WTC11 (cell line): ENCODE results near the gene IL2RA. TPM values are rescaled to one million over a fixed set of nuclear protein-coding genes. Genes with fewer than 3 reads are reported as not detected.
"Not testable (repeated sequence)": the region's sequence is repeated elsewhere in the genome, so short reads cannot be mapped to it uniquely, and the experiment has no call there.

ENCODE experiments used
- ATAC-seq: fragments of 200-7000 bp; cut with Tn5 transposase; 2 replicates; pipeline ENCODE4 v1.10.0; 2021; ENCODE audit warnings: mild to moderate bottlenecking, moderate library complexity
- CTCF ChIA-PET: fragments of 300-600 bp; sonication (Branson Sonifier 250); formaldehyde crosslinking; loops from one replicate; lab custom pipeline; 2021; ENCODE audit warnings: antibody characterized with exemption; lab: Charles Lee
- POLR2A ChIA-PET: fragments of 350-600 bp; sonication (Branson Sonifier 250); formaldehyde crosslinking; loops from one replicate; lab custom pipeline; 2021; ENCODE audit warnings: antibody characterized with exemption; lab: Charles Lee
- DNase-seq: peaks from one replicate; pipeline ENCODE4 v3.0.0; 2021; ENCODE audit warnings: low spot score
- H3K27ac Mint-ChIP-seq: 2 replicates; pipeline ENCODE4 v1.8.0; 2021; ENCODE audit warnings: mixed read lengths
- H3K27me3 Mint-ChIP-seq: 2 replicates; pipeline ENCODE4 v1.8.0; 2021; ENCODE audit warnings: low read depth, mild to moderate bottlenecking, moderate library complexity, mixed read lengths
- H3K36me3 Mint-ChIP-seq: 2 replicates; pipeline ENCODE4 v1.8.0; 2021; ENCODE audit warnings: mixed read lengths
- H3K4me1 Mint-ChIP-seq: 2 replicates; pipeline ENCODE4 v1.8.0; 2022; ENCODE audit warnings: mixed read lengths
- H3K4me3 Mint-ChIP-seq: 2 replicates; pipeline ENCODE4 v1.8.0; 2021; ENCODE audit warnings: mild to moderate bottlenecking, moderate library complexity, mixed read lengths
- H3K9me3 Mint-ChIP-seq: 2 replicates; pipeline ENCODE4 v1.8.0; 2021; ENCODE audit warnings: mixed read lengths
- ELF4 ChIP-seq: sonication (generic); formaldehyde crosslinking; IDR thresholded peaks from 2 replicates; pipeline ENCODE4 v1.8.1; 2022; ENCODE audit warnings: low read depth, mild to moderate bottlenecking, moderate library complexity, missing genetic modification reagents
- GABPB1 ChIP-seq: sonication (generic); formaldehyde crosslinking; IDR thresholded peaks from 2 replicates; pipeline ENCODE4 v1.8.1; 2023; ENCODE audit warnings: mild to moderate bottlenecking, missing genetic modification reagents
- JAZF1 ChIP-seq: fragments of 250-450 bp; sonication (Bioruptor Pico); IDR thresholded peaks from 2 replicates; pipeline ENCODE4 v1.9.0; 2021; ENCODE audit warnings: moderate library complexity, mild to moderate bottlenecking, inconsistent platforms
- JUN ChIP-seq: sonication (generic); formaldehyde crosslinking; IDR thresholded peaks from 2 replicates; pipeline ENCODE4 v1.8.0; 2023; ENCODE audit warnings: mild to moderate bottlenecking, missing genetic modification reagents
- NR1H2 ChIP-seq: sonication (generic); formaldehyde crosslinking; IDR thresholded peaks from 2 replicates; pipeline ENCODE4 v1.9.0; 2021; ENCODE audit warnings: mild to moderate bottlenecking, moderate library complexity, missing genetic modification reagents
- NR3C1 ChIP-seq: sonication (generic); formaldehyde crosslinking; conservative IDR thresholded peaks from 2 replicates; pipeline ENCODE4 v1.8.1; 2023; ENCODE audit warnings: low read depth, mild to moderate bottlenecking, missing genetic modification reagents
- SMAD3 ChIP-seq: sonication (generic); formaldehyde crosslinking; IDR thresholded peaks from 2 replicates; pipeline ENCODE4 v1.8.0; 2022; ENCODE audit warnings: missing genetic modification reagents, mild to moderate bottlenecking, borderline replicate concordance
- SOX15 ChIP-seq: fragments of 250-450 bp; sonication (Bioruptor Pico); IDR thresholded peaks from 2 replicates; pipeline ENCODE4 v1.9.0; 2021; ENCODE audit warnings: mild to moderate bottlenecking
- SP1 ChIP-seq: sonication (generic); formaldehyde crosslinking; conservative IDR thresholded peaks from 2 replicates; pipeline ENCODE4 v1.8.1; 2022; ENCODE audit warnings: missing genetic modification reagents
- TP53 ChIP-seq: sonication (generic); formaldehyde crosslinking; IDR thresholded peaks from 2 replicates; pipeline ENCODE4 v1.8.1; 2023; ENCODE audit warnings: mild to moderate bottlenecking, missing genetic modification reagents
- ZBTB21 ChIP-seq: sonication (generic); formaldehyde crosslinking; IDR thresholded peaks from 2 replicates; pipeline ENCODE4 v1.8.1; 2023; ENCODE audit warnings: mild to moderate bottlenecking, missing genetic modification reagents, borderline replicate concordance
- ZNF121 ChIP-seq: sonication (generic); formaldehyde crosslinking; IDR thresholded peaks from 2 replicates; pipeline ENCODE4 v1.8.0; 2023; ENCODE audit warnings: missing genetic modification reagents
- total RNA-seq: library from RNA; stranded (reverse); gene quantifications from 3 replicates; pipeline ENCODE4 v1.2.3, GENCODE V29; 2021
- TF ChIP-seq, protein P1 (sequence below): sonication (generic); formaldehyde crosslinking; IDR thresholded peaks from 2 replicates; pipeline ENCODE4 v1.8.1; 2023; ENCODE audit warnings: mild to moderate bottlenecking, missing genetic modification reagents, moderate library complexity
- TF ChIP-seq, protein P2 (sequence below): sonication (generic); formaldehyde crosslinking; IDR thresholded peaks from 2 replicates; pipeline ENCODE4 v1.8.1; 2022; ENCODE audit warnings: mild to moderate bottlenecking, moderate library complexity, missing genetic modification reagents
- TF ChIP-seq, protein P3 (sequence below): sonication (generic); formaldehyde crosslinking; IDR thresholded peaks from 2 replicates; pipeline ENCODE4 v1.8.0; 2023; ENCODE audit warnings: missing genetic modification reagents, mild to moderate bottlenecking, borderline replicate concordance
- TF ChIP-seq, protein P4 (sequence below): fragments of 250-450 bp; sonication (Bioruptor Pico); conservative IDR thresholded peaks from 2 replicates; pipeline ENCODE4 v1.9.0; 2021; ENCODE audit warnings: mild to moderate bottlenecking
- TF ChIP-seq, protein P5 (sequence below): fragments of 250-450 bp; sonication (Bioruptor Pico); IDR thresholded peaks from 2 replicates; pipeline ENCODE4 v1.8.0; 2021; ENCODE audit warnings: mild to moderate bottlenecking
- TF ChIP-seq, protein P6 (sequence below): sonication (generic); formaldehyde crosslinking; conservative IDR thresholded peaks from 2 replicates; pipeline ENCODE4 v1.8.1; 2023; ENCODE audit warnings: mild to moderate bottlenecking, low read depth, missing genetic modification reagents, moderate library complexity
- TF ChIP-seq, protein P7 (sequence below): sonication (generic); formaldehyde crosslinking; IDR thresholded peaks from 2 replicates; pipeline ENCODE4 v1.8.1; 2022; ENCODE audit warnings: low read depth, mild to moderate bottlenecking, moderate library complexity, missing genetic modification reagents, borderline replicate concordance

The IL2RA gene
- total RNA-seq, 1 experiment from 2014 or later = 0.31 TPM

DNA sequence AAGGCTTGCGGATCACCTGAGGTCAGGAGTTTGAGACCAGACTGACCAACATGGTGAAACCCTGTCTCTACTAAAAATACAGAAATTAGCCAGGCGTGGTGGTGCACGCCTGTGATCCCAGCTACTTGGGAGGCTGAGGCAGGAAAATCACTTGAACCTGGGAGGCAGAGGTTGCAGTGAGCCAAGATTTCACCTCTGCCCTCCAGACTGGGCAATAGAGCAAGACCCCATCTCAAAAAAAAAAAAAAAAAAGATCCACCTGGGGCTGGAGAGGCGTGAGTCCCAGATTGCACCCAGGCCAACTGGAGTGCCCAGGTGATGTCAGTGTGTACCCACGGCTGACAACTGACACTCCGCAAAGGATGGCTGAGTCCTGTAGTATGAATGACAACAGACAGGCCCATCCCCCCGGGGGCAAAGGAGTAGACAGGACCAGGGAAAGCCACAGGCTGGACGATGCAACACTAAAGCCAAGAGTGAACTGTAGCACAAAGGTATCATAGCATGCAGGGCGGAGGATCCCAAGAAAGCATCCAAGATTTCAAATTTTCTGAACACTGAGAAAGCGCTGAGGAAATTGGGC, 99.7 kb downstream of the IL2RA start:
- H3K27ac Mint-ChIP-seq, ATAC-seq, DNase-seq, CTCF ChIA-PET, H3K4me1 Mint-ChIP-seq, H3K4me3 Mint-ChIP-seq, H3K27me3 Mint-ChIP-seq, POLR2A ChIA-PET, H3K9me3 Mint-ChIP-seq, H3K36me3 Mint-ChIP-seq: not testable (repeated sequence)
- 0 out of 2 replicates have a peak, but pooled peaks have one; percentile 64 for TF ChIP-seq ZNF121 (CRISPR knock-in tag)

DNA sequence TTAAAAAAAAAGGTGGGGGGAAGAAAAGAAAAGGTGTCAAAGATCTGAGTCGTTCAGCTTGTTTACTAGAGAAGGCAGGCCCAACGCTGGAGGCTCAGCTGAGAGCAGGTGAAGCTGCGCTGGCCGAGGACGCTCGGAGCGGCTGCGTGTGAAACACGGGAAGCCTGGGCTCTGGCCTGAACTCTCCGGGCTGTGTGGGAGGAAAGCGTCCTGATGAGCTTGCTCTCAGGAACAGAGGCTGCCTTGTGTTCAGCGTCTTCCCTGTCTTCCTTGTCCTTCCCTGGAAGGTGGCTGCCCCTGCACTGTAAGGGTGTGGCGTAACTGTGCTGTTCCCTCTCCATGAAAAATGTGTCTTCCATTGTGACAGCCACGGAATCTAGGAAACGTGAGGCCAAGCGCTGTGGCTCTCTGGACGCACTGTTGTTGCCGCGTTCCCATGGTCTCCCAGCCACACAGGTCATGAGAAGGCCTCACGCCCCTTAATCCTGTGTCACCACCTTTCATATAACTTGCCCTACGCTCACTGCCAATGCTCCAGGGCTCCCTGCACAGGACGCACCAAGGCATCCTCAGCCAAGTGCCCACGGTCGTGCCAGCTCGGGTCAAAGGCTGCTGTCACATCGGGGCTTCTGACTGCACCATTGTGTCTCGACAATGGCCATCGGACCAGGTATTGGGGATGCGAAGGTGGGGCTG, 100.6 kb downstream of the IL2RA start:
- no peak for ATAC-seq
- no peak for DNase-seq
- Mint-ChIP-seq H3K4me3 (no peak overlapping the region), H3K9me3 (no peaks in the 10 kb centered on the region), H3K27me3 (no peaks in the 10 kb centered on the region), H3K27ac (no peak overlapping the region; the same call in 1 of the 2 replicates), H3K4me1 (peaks cover 9% of the 10 kb centered on the region), H3K36me3 (no peaks in the 10 kb centered on the region)
- ChIA-PET CTCF (interaction anchor here (0.9 kb wide), 1 partner anchor 122 kb away, joined by 3 read pairs; no protein-coding TSS in a partner anchor), POLR2A (no interaction called here)
- TF ChIP-seq SOX15 = no peak
- no peak for TF ChIP-seq ZNF121 (CRISPR knock-in tag)
- no peak for TF ChIP-seq SMAD3
- TF ChIP-seq NR1H2 (CRISPR knock-in tag) = no peak
- TF ChIP-seq, protein P1, sequence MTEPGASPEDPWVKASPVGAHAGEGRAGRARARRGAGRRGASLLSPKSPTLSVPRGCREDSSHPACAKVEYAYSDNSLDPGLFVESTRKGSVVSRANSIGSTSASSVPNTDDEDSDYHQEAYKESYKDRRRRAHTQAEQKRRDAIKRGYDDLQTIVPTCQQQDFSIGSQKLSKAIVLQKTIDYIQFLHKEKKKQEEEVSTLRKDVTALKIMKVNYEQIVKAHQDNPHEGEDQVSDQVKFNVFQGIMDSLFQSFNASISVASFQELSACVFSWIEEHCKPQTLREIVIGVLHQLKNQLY (CRISPR knock-in tag) = no peak
- no peak for TF ChIP-seq SP1 (CRISPR knock-in tag)
- TF ChIP-seq, protein P2, sequence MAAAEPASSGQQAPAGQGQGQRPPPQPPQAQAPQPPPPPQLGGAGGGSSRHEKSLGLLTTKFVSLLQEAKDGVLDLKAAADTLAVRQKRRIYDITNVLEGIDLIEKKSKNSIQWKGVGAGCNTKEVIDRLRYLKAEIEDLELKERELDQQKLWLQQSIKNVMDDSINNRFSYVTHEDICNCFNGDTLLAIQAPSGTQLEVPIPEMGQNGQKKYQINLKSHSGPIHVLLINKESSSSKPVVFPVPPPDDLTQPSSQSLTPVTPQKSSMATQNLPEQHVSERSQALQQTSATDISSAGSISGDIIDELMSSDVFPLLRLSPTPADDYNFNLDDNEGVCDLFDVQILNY = no peak
- TF ChIP-seq, protein P3, sequence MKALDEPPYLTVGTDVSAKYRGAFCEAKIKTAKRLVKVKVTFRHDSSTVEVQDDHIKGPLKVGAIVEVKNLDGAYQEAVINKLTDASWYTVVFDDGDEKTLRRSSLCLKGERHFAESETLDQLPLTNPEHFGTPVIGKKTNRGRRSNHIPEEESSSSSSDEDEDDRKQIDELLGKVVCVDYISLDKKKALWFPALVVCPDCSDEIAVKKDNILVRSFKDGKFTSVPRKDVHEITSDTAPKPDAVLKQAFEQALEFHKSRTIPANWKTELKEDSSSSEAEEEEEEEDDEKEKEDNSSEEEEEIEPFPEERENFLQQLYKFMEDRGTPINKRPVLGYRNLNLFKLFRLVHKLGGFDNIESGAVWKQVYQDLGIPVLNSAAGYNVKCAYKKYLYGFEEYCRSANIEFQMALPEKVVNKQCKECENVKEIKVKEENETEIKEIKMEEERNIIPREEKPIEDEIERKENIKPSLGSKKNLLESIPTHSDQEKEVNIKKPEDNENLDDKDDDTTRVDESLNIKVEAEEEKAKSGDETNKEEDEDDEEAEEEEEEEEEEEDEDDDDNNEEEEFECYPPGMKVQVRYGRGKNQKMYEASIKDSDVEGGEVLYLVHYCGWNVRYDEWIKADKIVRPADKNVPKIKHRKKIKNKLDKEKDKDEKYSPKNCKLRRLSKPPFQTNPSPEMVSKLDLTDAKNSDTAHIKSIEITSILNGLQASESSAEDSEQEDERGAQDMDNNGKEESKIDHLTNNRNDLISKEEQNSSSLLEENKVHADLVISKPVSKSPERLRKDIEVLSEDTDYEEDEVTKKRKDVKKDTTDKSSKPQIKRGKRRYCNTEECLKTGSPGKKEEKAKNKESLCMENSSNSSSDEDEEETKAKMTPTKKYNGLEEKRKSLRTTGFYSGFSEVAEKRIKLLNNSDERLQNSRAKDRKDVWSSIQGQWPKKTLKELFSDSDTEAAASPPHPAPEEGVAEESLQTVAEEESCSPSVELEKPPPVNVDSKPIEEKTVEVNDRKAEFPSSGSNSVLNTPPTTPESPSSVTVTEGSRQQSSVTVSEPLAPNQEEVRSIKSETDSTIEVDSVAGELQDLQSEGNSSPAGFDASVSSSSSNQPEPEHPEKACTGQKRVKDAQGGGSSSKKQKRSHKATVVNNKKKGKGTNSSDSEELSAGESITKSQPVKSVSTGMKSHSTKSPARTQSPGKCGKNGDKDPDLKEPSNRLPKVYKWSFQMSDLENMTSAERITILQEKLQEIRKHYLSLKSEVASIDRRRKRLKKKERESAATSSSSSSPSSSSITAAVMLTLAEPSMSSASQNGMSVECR (CRISPR knock-in tag) = no peak
- TF ChIP-seq, protein P4, sequence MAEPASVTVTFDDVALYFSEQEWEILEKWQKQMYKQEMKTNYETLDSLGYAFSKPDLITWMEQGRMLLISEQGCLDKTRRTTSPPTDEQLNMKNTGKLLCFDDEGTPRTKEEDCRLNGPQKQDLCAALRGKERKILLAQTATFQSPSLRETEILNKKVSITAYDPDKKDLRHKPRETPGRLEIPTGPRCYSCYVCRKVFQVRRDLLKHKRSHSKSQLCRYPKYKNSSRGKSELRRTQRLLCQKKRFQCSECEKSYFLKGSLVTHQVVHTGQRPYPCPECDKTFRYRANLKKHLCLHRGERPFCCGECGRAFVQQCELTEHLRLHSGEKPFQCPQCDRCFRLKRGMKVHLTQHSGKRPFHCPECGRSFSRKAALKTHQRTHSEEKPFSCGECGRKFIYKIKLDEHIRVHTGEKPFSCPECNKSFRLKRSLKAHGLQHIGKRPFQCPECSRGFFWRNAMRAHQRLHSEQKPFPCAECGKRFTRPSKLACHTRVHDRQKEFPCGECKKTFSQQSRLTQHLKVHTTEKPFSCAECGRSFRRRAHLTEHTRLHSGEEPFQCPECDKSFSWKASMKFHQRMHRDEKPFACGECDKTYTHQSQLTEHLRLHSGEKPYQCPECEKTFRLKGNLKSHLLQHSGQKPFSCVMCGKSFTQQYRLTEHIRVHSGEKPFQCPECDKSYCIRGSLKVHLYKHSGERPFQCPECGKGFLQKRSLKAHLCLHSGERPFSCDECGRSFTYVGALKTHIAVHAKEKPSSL = no peak
- no peak for TF ChIP-seq ZBTB21 (CRISPR knock-in tag)
- no peak for TF ChIP-seq GABPB1
- TF ChIP-seq, protein P5, sequence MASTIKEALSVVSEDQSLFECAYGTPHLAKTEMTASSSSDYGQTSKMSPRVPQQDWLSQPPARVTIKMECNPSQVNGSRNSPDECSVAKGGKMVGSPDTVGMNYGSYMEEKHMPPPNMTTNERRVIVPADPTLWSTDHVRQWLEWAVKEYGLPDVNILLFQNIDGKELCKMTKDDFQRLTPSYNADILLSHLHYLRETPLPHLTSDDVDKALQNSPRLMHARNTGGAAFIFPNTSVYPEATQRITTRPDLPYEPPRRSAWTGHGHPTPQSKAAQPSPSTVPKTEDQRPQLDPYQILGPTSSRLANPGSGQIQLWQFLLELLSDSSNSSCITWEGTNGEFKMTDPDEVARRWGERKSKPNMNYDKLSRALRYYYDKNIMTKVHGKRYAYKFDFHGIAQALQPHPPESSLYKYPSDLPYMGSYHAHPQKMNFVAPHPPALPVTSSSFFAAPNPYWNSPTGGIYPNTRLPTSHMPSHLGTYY (CRISPR knock-in tag) = no peak
- no peak for TF ChIP-seq JUN
- no peak for TF ChIP-seq NR3C1 (CRISPR knock-in tag)
- TF ChIP-seq JAZF1 = no peak
- no peak for TF ChIP-seq ELF4 (CRISPR knock-in tag)
- TF ChIP-seq TP53 = no peak
- TF ChIP-seq, protein P6, sequence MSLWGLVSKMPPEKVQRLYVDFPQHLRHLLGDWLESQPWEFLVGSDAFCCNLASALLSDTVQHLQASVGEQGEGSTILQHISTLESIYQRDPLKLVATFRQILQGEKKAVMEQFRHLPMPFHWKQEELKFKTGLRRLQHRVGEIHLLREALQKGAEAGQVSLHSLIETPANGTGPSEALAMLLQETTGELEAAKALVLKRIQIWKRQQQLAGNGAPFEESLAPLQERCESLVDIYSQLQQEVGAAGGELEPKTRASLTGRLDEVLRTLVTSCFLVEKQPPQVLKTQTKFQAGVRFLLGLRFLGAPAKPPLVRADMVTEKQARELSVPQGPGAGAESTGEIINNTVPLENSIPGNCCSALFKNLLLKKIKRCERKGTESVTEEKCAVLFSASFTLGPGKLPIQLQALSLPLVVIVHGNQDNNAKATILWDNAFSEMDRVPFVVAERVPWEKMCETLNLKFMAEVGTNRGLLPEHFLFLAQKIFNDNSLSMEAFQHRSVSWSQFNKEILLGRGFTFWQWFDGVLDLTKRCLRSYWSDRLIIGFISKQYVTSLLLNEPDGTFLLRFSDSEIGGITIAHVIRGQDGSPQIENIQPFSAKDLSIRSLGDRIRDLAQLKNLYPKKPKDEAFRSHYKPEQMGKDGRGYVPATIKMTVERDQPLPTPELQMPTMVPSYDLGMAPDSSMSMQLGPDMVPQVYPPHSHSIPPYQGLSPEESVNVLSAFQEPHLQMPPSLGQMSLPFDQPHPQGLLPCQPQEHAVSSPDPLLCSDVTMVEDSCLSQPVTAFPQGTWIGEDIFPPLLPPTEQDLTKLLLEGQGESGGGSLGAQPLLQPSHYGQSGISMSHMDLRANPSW = no peak
- TF ChIP-seq, protein P7, sequence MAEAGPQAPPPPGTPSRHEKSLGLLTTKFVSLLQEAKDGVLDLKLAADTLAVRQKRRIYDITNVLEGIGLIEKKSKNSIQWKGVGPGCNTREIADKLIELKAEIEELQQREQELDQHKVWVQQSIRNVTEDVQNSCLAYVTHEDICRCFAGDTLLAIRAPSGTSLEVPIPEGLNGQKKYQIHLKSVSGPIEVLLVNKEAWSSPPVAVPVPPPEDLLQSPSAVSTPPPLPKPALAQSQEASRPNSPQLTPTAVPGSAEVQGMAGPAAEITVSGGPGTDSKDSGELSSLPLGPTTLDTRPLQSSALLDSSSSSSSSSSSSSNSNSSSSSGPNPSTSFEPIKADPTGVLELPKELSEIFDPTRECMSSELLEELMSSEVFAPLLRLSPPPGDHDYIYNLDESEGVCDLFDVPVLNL (CRISPR knock-in tag) = no peak

DNA sequence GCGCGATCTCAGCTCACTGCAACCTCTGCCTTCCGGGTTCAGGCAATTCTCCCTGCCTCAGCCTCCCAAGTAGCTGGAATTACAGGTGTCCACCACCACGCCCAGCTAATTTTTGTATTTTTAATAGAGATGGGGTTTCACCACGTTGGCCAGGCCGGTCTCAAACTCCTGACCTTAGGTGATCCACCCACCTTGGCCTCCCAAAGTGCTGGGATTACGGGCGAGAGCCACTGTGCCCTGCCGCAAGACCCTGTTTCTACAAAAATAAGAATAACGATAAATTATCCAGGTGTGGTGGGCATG, 101.2 kb downstream of the IL2RA start:
- ATAC-seq, DNase-seq, POLR2A ChIA-PET, H3K4me1 Mint-ChIP-seq, H3K27ac Mint-ChIP-seq, H3K27me3 Mint-ChIP-seq, H3K9me3 Mint-ChIP-seq, H3K4me3 Mint-ChIP-seq, H3K36me3 Mint-ChIP-seq: not testable (repeated sequence)
- CTCF ChIA-PET = interaction anchor here (0.9 to 1.1 kb wide), 2 partner anchors 123 to 441 kb away, joined by 3 read pairs; no protein-coding TSS in a partner anchor
